HG02623 (cell line): ENCODE data around the gene RPL7L1.
"Not testable (repeated sequence)": the region's sequence is repeated elsewhere in the genome, so short reads cannot be mapped to it uniquely, and the experiment has no call there.

Experiments used
- ATAC-seq: cut with Tn5 transposase; IDR thresholded peaks from one replicate; pipeline ENCODE4 v1.9.1; 2021; ENCODE audit warnings: moderate library complexity; ENCODE audit not compliant: unreplicated experiment

The RPL7L1 gene

GRCh38 chr6:42879372-42880239 lies at the start of gene RPL7L1:
Gene RPL7L1, plus strand, starts transcription at chr6:42879616. Its CDS starts 295 bp downstream, at chr6:42879911.
- peak; percentile 93 for ATAC-seq

- no peak for ATAC-seq
Measured at GRCh38 chr6:42831237-42831636, 48.2 kb upstream of the RPL7L1 start.

GRCh38 chr6:42834056-42834455 lies 45.4 kb upstream of the RPL7L1 start:
- no peak for ATAC-seq

- no peak for ATAC-seq
Measured at GRCh38 chr6:42841844-42842584, 37.4 kb upstream of the RPL7L1 start.

GRCh38 chr6:42845327-42845694 lies 34.1 kb upstream of the RPL7L1 start:
- ATAC-seq = no peak

GRCh38 chr6:42846505-42846904 lies 32.9 kb upstream of the RPL7L1 start:
- no peak for ATAC-seq

- ATAC-seq = no peak
Measured at GRCh38 chr6:42848700-42849099, 30.7 kb upstream of the RPL7L1 start.

GRCh38 chr6:42851599-42851998 lies 27.8 kb upstream of the RPL7L1 start:
- ATAC-seq = no peak

- ATAC-seq = no peak
Measured at GRCh38 chr6:42860036-42860435, 19.4 kb upstream of the RPL7L1 start.

- ATAC-seq = no peak
Measured at GRCh38 chr6:42860481-42860880, 18.9 kb upstream of the RPL7L1 start.

GRCh38 chr6:42864602-42865001 lies 14.8 kb upstream of the RPL7L1 start:
- ATAC-seq = no peak

- no peak for ATAC-seq
Measured at GRCh38 chr6:42870145-42870936, 9.1 kb upstream of the RPL7L1 start.

- ATAC-seq = no peak
Measured at GRCh38 chr6:42871711-42872110, 7.7 kb upstream of the RPL7L1 start.

GRCh38 chr6:42873313-42873712 lies 6.1 kb upstream of the RPL7L1 start:
- no peak for ATAC-seq

- ATAC-seq = no peak
Measured at GRCh38 chr6:42877695-42878094, 1.7 kb upstream of the RPL7L1 start.

GRCh38 chr6:42880240-42880817 lies 913 bp downstream of the RPL7L1 start:
- not testable (repeated sequence) for ATAC-seq

GRCh38 chr6:42880871-42881270 lies 1.5 kb downstream of the RPL7L1 start:
- not testable (repeated sequence) for ATAC-seq

- no peak for ATAC-seq
Measured at GRCh38 chr6:42885702-42886101, 6.3 kb downstream of the RPL7L1 start.

GRCh38 chr6:42888201-42888600 lies 8.8 kb downstream of the RPL7L1 start:
- ATAC-seq = not testable (repeated sequence)

- no peak for ATAC-seq
Measured at GRCh38 chr6:42889815-42890214, 10.4 kb downstream of the RPL7L1 start.
